Tibial nerve (tissue), 4 donors: ENCODE results near the gene DLG1. TPM values are rescaled to one million over a fixed set of nuclear protein-coding genes. Genes with fewer than 3 reads are reported as not detected.

ENCODE experiments used
- DNase-seq, 2 donors: peaks; one replicate each; pipeline ENCODE4 v3.0.0-alpha.2; 2019; ENCODE audit warnings: low spot score in 2 of 2
- H3K27ac ChIP-seq, 4 donors: fragments of 200-600 bp; sonication (generic) in 3 of 4; one replicate each; pipeline ENCODE4 v1.5.1; 2017 to 2019; ENCODE audit warnings: mild to moderate bottlenecking in 1 of 4
- H3K27me3 ChIP-seq, 2 donors: fragments of 200-600 bp; sonication (generic) in 1 of 2; one replicate each; pipeline versions ENCODE4 v1.5.1 to v1.6.0; 2017 to 2019
- H3K36me3 ChIP-seq, 3 donors: fragments of 200-600 bp; sonication (generic); one replicate each; pipeline ENCODE4 v1.5.1; 2018 to 2019
- H3K4me1 ChIP-seq, 4 donors: fragments of 200-600 bp; sonication (generic) in 3 of 4; one replicate each; pipeline ENCODE4 v1.5.1; 2017 to 2019
- H3K4me3 ChIP-seq, 4 donors: fragments of 200-600 bp; sonication (generic) in 3 of 4; one replicate each; pipeline ENCODE4 v1.5.1; 2017 to 2019; ENCODE audit warnings: mild to moderate bottlenecking in 1 of 4, moderate library complexity in 1 of 4
- H3K9me3 ChIP-seq, 4 donors: fragments of 200-600 bp; sonication (generic) in 3 of 4; one replicate each; pipeline ENCODE4 v1.5.1; 2017 to 2019
- EP300 ChIP-seq, 2 donors: sonication (generic); formaldehyde crosslinking; IDR thresholded peaks; one replicate each; pipeline ENCODE4 v1.6.1; 2017; ENCODE audit warnings: antibody characterized with exemption in 2 of 2, mild to moderate bottlenecking in 1 of 2
- POLR2A ChIP-seq, 2 donors: fragments of 450-650 bp; IDR thresholded peaks; one replicate each; pipeline ENCODE4 v1.6.1; 2017; ENCODE audit warnings: antibody characterized with exemption in 2 of 2, mild to moderate bottlenecking in 2 of 2, moderate library complexity in 2 of 2
- WGBS, 2 donors: methylation state at CpG; one replicate each; pipeline ENCODE4 v1.1.5; 2018; 5-methylcytosine and 5-hydroxymethylcytosine counted together
- total RNA-seq, 4 donors: library from RNA; depleted of rRNA; stranded (reverse); fragments of >200 nt; gene quantifications; one replicate each; pipeline ENCODE4 v1.1.0, GENCODE V29; 2016
- TF ChIP-seq, protein P1 (sequence below), 5 experiments: fragments of 200-600 bp in 3 of 5; fragments of 450-650 bp in 2 of 5; sonication (generic) in 3 of 5; IDR thresholded peaks; one replicate each; pipeline ENCODE4 v1.5.1; 2016 to 2019; ENCODE audit warnings: antibody characterized with exemption in 5 of 5, mild to moderate bottlenecking in 3 of 5, moderate library complexity in 2 of 5

DLG1 gene
- total RNA-seq, 4 donors from 2014 or later: 49.2 to 94.0 (median 71.1) TPM

DNA sequence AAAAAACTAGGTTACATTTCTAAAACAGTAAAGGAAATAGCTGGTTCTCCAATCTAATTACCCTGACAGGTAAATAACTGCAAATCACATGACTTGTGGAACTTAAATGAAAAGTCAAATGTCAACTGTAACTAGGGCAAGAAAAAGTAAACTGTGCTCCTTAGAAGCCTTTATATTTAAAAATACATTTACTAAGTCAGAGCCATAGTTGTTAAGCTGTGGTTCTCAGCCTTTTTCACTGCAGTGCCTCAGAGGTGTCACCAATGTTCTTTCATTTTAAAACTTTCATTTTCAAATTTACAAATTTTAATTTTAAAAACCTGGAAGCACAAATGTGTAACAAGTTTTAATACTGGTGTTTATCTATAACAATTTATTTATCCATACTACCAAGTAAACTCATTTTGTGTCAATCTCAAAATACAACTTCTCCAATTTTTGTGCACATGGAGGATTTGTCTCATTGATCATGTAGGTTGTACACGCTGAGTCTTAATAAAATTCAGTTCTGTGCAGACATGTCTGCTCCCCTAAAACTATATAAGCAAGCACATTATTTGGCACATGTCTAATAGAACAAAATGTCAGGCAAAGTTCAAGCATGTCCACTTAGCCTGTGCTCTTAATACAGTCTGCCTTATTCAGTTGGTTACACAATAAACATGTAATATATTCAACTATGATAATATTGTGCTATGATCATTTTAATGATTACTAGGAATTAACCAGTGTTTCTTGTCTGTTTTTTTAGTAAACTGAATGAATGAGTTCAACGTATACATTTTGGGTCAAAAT, 70.4 kb downstream of the DLG1 start:
- TF ChIP-seq EP300 (IDR thresholded peaks at IDR 0.05): no peak
- TF ChIP-seq, protein P1, sequence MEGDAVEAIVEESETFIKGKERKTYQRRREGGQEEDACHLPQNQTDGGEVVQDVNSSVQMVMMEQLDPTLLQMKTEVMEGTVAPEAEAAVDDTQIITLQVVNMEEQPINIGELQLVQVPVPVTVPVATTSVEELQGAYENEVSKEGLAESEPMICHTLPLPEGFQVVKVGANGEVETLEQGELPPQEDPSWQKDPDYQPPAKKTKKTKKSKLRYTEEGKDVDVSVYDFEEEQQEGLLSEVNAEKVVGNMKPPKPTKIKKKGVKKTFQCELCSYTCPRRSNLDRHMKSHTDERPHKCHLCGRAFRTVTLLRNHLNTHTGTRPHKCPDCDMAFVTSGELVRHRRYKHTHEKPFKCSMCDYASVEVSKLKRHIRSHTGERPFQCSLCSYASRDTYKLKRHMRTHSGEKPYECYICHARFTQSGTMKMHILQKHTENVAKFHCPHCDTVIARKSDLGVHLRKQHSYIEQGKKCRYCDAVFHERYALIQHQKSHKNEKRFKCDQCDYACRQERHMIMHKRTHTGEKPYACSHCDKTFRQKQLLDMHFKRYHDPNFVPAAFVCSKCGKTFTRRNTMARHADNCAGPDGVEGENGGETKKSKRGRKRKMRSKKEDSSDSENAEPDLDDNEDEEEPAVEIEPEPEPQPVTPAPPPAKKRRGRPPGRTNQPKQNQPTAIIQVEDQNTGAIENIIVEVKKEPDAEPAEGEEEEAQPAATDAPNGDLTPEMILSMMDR (IDR thresholded peaks at IDR 0.05): no peak
- TF ChIP-seq POLR2A (IDR thresholded peaks at IDR 0.05): no peak
- no peak overlapping the region for H3K4me3 ChIP-seq
- H3K9me3 ChIP-seq: no peaks in the 10 kb centered on the region
- no peaks in the 10 kb centered on the region for H3K36me3 ChIP-seq
- peaks cover 0 to 39% (median 9%) of the 10 kb centered on the region in 4 donors for H3K4me1 ChIP-seq
- 59 to 75% methylated on average over 2 of the region's 2 CpGs for WGBS, 2 donors
- DNase-seq: no peak
- H3K27me3 ChIP-seq: no peaks in the 10 kb centered on the region
- H3K27ac ChIP-seq: no peak overlapping the region

DNA sequence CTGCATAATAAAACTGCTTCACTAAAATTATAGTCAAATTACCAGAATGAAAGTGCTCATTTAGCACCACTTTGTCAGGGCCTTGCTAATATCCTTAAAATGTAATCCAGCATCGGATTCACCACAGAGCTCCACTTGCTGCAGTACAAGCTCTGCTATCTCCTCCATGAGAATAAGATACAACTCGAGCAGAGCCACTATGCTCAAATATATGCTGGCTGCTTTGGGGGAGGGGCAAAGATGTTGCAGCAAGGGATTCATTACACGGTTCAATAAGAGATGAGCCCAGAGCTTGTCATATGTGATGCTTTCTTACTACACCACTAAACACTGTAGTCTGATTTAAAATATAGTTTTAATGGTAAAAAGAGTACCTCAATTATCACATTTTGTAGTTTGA, 72.2 kb downstream of the DLG1 start:
- 38% methylated on average over 3 of the region's 3 CpGs for WGBS, 2 donors
- Histone ChIP-seq H3K4me1 (peaks cover 3 to 52% (median 9%) of the 10 kb centered on the region in 4 donors), H3K4me3 (no peak overlapping the region)

DNA sequence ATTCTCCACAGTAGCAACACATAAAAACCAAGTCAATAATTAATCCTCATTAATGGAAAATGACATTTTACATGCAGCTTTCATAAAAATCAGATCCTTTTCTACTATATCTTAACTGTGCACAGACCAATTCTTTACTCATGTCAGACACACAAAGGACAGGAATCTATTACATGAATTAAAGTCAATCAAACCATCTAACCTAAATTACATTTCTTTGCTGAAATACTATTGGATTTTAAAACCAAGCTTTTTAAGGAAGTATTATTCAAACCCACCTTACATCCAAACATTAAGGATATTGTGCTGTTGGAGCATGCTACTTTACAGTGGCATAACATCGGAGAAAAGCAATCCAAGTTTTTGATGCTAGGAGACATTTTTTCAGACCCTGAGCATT, 72.8 kb downstream of the DLG1 start:
- Histone ChIP-seq H3K27me3 (no peaks in the 10 kb centered on the region), H3K4me1 (peaks cover 3 to 52% (median 9%) of the 10 kb centered on the region in 4 donors), H3K4me3 (no peak overlapping the region), H3K27ac (no peak overlapping the region), H3K9me3 (no peaks in the 10 kb centered on the region), H3K36me3 (no peaks in the 10 kb centered on the region)
- TF ChIP-seq EP300 (IDR thresholded peaks at IDR 0.05) (no peak), POLR2A (IDR thresholded peaks at IDR 0.05) (no peak)
- TF ChIP-seq, protein P1 (IDR thresholded peaks at IDR 0.05): no peak
- DNase-seq: no peak
- 44 to 49% methylated on average over 1 of the region's 1 CpG for whole genome bisulfite sequencing, 2 donors

More for the DNA sequence above, 72.2 kb downstream of the DLG1 start:
- no peaks in the 10 kb centered on the region for H3K27me3 ChIP-seq
- no peaks in the 10 kb centered on the region for H3K36me3 ChIP-seq
- H3K9me3 ChIP-seq: no peaks in the 10 kb centered on the region
- TF ChIP-seq, protein P1 (IDR thresholded peaks at IDR 0.05): no peak
- TF ChIP-seq EP300 (IDR thresholded peaks at IDR 0.05): no peak
- no peak for TF ChIP-seq POLR2A (IDR thresholded peaks at IDR 0.05)
- no peak for DNase-seq
- H3K27ac ChIP-seq: no peak overlapping the region

DNA sequence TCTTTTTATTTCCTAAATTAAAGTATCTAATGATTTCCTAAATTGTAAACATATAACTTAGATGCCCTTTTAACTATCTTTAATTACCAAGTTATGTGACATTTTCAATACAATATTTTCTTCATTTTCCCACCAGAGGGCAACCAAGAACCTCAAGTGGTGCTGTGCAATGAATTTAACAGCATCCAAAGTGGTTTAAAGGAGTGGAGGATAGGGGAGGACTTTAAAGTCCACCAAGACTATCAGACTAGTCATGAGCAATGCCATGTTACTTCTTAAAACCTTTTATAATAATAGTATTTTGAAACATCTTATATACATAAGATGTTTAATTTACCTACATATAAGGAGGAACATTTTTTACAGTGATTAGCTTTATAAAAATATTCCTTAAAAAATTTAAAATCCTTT, 74.4 kb downstream of the DLG1 start:
- DNase-seq: no peak
- Histone ChIP-seq H3K27me3 (no peaks in the 10 kb centered on the region), H3K27ac (no peak overlapping the region), H3K9me3 (no peaks in the 10 kb centered on the region), H3K4me3 (no peak overlapping the region), H3K36me3 (no peaks in the 10 kb centered on the region), H3K4me1 (peaks cover 3 to 52% (median 9%) of the 10 kb centered on the region in 4 donors)
- no peak for TF ChIP-seq EP300 (IDR thresholded peaks at IDR 0.05)
- TF ChIP-seq, protein P1 (IDR thresholded peaks at IDR 0.05): peak in 4 of 5 experiments; percentile 44 to 58 (median 46)
- TF ChIP-seq POLR2A (IDR thresholded peaks at IDR 0.05): no peak

DNA sequence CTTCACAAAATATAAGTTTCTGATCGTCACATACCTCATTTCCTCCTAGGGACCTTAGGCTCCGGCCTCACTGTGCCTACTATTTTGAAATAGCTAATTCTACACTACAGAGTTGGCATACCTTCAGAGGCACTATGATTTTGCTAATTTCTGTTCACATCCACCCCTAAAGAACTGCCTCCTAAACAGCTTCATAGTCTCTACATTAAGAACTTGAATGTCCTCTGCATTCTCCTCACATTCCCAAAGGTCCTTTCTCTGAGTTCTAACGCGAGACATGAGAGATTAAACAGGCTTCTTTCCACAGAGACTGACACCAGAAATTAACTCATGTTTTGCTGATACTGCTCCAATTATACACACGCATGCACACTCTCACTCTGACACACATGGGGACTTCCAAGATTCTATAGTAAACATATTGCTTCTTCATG, 75.5 kb downstream of the DLG1 start:
- Histone ChIP-seq H3K4me1 (peaks cover 3 to 51% (median 9%) of the 10 kb centered on the region in 4 donors), H3K4me3 (no peak overlapping the region), H3K36me3 (no peaks in the 10 kb centered on the region), H3K9me3 (no peaks in the 10 kb centered on the region), H3K27ac (no peak overlapping the region), H3K27me3 (no peaks in the 10 kb centered on the region)
- no peak for DNase-seq
- TF ChIP-seq EP300 (IDR thresholded peaks at IDR 0.05): no peak
- TF ChIP-seq, protein P1 (IDR thresholded peaks at IDR 0.05): no peak
- no peak for TF ChIP-seq POLR2A (IDR thresholded peaks at IDR 0.05)
- 36 to 45% methylated on average over 5 of the region's 5 CpGs for WGBS, 2 donors
